GM10248 (cell line): ENCODE data around the gene CYP2E1.
"Not testable (repeated sequence)": the region's sequence is repeated elsewhere in the genome, so short reads cannot be mapped to it uniquely, and the experiment has no call there.

Source experiments
- CTCF ChIA-PET: fragments of 300-600 bp; sonication (Branson Sonifier 250); formaldehyde crosslinking; extraction: SDS; loops from one replicate; lab custom pipeline; 2021; ENCODE audit warnings: antibody characterized with exemption; lab: Yijun Ruan, JAX
- POLR2A ChIA-PET: fragments of 350-650 bp; sonication (Branson Sonifier 250); formaldehyde crosslinking; extraction: SDS; loops from one replicate; lab custom pipeline; 2020; ENCODE audit warnings: antibody characterized with exemption; lab: Yijun Ruan, JAX
- DNase-seq: peaks from one replicate; pipeline ENCODE4 v3.0.0; 2012; ENCODE audit errors: extremely low spot score
- CTCF ChIP-seq: IDR thresholded peaks from 2 replicates; pipeline ENCODE4 v1.5.1; 2012; ENCODE audit warnings: mild to moderate bottlenecking, low read depth; ENCODE audit errors: extremely low read depth, missing control alignments, control extremely low read depth

CYP2E1 gene

DNA sequence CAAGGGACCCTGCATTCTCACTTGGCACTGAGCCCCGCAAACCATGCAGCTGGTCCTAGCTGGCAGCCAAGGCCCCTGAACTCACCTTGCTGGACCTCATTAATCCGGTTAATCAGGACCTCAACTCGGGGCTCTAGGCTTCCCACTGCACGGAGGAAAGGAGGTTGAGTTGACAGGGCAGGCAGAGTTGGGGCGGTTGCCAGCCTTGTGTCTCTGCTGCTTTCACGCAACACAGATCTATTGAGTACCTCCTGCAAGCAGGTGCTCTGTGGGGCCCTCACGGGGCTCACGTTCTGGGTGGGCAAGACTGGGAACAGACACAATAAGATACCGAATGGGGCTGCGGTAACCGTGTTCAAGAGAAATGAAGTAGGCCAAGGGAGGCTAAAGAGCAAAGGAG is 32.1 kb downstream of the CYP2E1 start:
- DNase-seq, result peak; percentile 10
- CTCF ChIA-PET, result interaction anchor here (0.9 kb wide), 1 partner anchor 11 kb away, joined by 3 read pairs; no protein-coding TSS in a partner anchor
- no peak for TF ChIP-seq CTCF
- POLR2A ChIA-PET, result no interaction called here

DNA sequence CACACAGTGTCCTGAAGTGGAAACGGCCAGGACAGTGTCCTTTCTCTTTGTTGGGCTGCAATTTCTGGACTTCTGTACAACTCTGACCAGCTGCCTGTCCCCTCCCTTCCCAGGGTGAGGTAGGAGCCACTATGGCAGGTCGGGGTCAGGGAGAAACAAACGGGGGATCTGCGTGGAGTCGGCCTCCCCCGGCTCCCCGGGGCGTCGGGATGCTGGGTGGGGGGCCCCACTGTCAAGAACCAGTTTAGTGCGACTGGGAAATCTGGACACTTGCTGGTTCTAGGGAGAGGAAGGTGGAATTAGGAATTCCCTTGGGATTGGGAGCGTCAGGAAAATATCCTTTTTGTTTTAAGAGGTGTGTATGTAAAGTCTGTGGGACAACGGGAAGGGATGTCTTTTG is 37.7 kb downstream of the CYP2E1 start:
- no peak for TF ChIP-seq CTCF
- POLR2A ChIA-PET, result no interaction called here
- DNase-seq, result no peak
- CTCF ChIA-PET, result no interaction called here

DNA sequence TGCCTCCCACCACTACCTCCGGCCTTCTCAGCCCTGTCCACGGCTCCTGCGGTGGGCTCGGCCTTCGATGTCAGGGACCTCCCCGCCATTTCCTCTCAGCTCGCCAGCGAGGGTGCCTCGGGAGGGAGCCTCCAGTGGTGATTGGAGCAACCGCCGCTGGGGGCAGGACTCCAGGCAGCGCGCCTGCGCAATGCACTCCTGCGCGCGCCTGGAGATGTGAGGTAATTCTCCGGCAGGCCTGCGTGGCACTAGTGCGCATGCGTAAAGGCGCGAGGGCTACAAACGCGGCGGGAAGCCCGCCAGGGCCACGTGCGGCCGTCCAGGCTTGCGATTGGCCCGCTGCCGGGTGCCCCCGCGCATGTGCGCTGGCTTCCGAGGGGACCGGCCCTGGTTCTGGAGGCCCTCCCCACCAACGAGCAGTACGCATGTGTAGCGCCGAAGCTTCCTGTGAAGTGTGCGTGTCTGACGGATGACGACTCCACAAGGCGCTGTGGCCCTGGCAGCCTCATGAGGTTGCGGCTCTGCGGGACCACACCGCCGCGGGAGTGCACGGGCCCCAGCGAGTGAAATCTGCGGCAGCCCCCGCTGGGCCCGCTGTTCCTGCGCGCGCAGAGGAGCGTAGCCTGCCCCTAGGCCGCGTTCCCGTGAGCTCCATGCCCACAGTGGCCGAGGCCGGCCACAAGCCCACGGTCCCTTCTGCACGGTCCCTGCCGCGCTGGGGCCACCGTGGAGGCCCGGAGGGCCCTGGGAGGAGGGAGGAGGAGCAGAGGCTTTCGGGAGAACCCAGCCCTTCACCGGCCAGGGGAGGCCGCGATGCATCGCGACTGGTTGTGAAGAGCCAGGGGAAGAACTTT is 38.5 kb downstream of the CYP2E1 start, which contains the start of gene SYCE1:
TSS of gene SYCE1 (minus strand) at position 143 of the 854 bp plus-strand sequence. CDS start at position 89, 54 bp downstream.
- DNase-seq, result no peak
- POLR2A ChIA-PET, result no interaction called here
- CTCF ChIA-PET, result no interaction called here

GRCh38 chr10:133567119-133567518 is 40.0 kb downstream of the CYP2E1 start:
- ChIA-PET CTCF (no interaction called here), POLR2A (no interaction called here)
- no peak for TF ChIP-seq CTCF
- DNase-seq, result no peak

More for the DNA sequence above, 38.5 kb downstream of the CYP2E1 start, which contains the start of gene SYCE1:
- no peak for TF ChIP-seq CTCF

- no peak for DNase-seq
- CTCF ChIA-PET, result no interaction called here
- POLR2A ChIA-PET, result no interaction called here
- TF ChIP-seq CTCF, result no peak
Measured at GRCh38 chr10:133567609-133568286, 40.6 kb downstream of the CYP2E1 start.

DNA sequence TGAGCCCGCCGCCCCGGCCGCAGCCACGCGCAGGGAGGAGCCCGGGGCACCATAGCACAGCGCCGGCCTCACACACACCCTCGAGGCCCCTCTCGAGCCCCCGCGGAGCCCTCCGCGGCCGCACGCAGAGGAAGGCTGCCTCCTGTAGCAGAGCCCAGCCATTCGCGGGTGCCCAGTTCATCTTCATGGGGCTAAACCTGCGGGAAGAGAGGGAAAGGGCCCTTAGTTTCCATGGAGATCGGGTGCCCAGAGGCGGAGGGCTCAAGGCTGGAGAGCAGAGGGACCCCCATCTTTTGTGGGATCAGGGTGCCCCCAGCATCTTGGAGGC is 41.1 kb downstream of the CYP2E1 start:
- CTCF ChIA-PET, result no interaction called here
- POLR2A ChIA-PET, result no interaction called here
- TF ChIP-seq CTCF, result no peak
- no peak for DNase-seq

DNA sequence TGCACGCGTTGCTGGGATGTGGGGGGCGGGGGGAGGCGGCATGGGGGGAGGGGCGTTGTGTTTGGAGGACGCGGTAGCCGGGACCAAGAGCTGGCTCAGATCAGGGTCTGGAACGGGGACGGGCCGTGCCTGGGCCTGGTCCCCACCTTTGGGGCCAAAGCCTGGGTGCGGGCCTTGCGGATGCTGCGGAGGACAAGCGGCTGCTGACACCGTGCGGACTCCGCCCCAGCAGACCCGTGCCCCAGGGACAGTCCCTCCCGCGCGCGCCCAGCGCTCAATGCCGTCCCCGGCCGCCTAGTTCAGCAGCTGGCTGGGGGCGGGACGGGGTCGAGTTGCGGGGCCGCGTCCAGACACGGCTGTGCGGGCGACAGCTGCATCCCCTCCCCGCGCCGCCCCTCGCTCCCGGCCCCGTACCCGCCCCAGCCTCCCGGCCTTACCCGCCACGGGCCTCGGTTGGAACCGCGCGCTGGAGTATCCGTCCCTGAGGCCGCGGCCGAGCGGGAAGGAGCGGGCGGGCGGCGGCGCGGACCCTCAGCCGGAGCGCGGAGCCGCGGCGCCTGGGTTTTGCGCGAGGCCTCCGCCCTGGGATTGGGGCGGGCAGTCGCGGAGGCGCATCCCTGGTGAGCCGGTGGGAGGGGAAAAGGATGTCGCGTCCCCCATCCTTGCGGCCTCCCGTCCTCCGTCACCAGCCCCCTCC is 41.8 kb downstream of the CYP2E1 start:
- DNase-seq, POLR2A ChIA-PET, CTCF ChIA-PET: not testable (repeated sequence)

- DNase-seq, CTCF ChIA-PET, POLR2A ChIA-PET: not testable (repeated sequence)
Measured at GRCh38 chr10:133569801-133570200, 42.6 kb downstream of the CYP2E1 start.

DNA sequence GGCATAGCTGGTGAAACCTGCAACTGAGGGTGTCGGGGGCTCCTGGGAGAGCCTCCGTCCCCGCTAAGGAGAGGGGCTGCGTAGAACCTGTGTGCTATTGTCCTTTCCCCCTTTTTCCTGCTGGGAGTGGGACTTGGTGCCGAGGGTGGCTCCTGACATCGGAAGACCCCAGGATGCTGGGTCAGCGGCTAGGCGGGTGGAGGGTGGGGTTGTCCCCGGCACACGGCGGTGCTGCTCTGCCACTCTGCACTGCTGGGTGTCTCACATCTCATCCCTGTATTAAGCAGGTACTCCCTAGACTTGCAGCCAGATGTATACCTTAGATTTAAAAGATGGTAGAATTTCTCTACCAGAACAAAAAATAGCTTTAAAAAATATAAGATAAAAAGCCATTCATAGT is 44.9 kb downstream of the CYP2E1 start:
- CTCF ChIA-PET, POLR2A ChIA-PET: not testable (repeated sequence)

DNA sequence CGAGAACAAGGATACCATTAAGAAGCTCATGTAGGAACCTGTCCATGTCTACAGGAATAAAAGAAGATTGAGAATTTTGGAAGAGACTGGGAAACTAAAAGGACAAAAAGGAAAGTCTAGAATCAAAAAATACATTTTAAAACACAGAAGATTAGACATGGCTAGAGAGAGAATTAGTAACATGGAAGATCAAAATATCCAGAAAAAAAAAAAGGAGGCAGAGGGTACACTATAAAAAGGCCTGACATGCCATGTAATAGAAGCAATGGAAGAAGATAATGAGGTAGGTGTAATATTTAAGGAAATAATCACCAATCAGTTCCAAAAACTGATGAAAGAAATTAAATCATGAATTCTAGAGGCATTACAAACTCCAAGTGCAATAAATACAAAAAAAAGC is 46.3 kb downstream of the CYP2E1 start:
- DNase-seq, CTCF ChIA-PET, POLR2A ChIA-PET: not testable (repeated sequence)

More for the DNA sequence above, 44.9 kb downstream of the CYP2E1 start:
- DNase-seq, result not testable (repeated sequence)
